ENCODE data around the gene ULK1. TPM values are rescaled to one million over a fixed set of nuclear protein-coding genes. Genes with fewer than 3 reads are reported as not detected.

ULK1 gene
- total RNA-seq, 1 donor from 2014 or later = 21.3 TPM

- intact Hi-C loops (cut with micrococcal nuclease) = loop anchor here (10.0 kb wide), 1 partner anchor 1065 kb away; the partner anchor contains the start of gene RAN
Observed at GRCh38 chr12:131940141-131940547, 45.7 kb downstream of the ULK1 start.

DNA sequence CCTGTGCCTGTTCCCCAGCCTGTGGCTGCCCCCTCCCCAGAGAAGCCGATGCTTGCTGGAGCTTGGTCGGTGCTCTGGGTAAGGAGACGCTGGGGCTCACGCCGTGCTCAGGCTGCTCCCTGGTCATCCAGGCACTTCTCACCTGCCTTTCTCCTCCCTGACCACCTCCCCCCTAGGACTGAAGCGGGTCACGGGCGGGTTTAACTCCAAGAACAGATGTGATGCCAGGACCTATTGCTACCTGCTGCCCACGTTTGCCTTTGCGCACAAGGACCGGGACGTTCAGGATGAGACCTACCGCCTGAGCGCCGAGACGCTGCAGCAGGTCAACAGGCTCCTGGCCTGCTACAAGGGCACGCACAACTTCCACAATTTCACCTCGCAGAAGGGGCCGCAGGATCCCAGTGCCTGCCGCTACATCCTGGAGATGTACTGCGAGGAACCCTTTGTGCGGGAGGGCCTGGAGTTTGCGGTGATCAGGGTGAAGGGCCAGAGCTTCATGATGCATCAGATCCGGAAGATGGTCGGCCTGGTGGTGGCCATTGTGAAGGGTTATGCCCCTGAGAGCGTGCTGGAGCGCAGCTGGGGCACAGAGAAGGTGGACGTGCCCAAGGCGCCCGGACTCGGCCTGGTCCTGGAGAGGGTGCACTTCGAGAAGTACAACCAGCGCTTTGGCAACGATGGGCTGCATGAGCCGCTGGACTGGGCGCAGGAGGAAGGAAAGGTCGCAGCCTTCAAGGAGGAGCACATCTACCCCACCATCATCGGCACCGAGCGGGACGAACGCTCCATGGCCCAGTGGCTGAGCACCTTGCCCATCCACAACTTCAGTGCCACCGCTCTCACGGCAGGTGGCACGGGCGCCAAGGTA, 46.9 kb downstream of the ULK1 start:
- intact Hi-C loops (cut with micrococcal nuclease) = loop anchor here (10.0 kb wide), 1 partner anchor 1067 kb away; the partner anchor contains the start of gene RAN

DNA sequence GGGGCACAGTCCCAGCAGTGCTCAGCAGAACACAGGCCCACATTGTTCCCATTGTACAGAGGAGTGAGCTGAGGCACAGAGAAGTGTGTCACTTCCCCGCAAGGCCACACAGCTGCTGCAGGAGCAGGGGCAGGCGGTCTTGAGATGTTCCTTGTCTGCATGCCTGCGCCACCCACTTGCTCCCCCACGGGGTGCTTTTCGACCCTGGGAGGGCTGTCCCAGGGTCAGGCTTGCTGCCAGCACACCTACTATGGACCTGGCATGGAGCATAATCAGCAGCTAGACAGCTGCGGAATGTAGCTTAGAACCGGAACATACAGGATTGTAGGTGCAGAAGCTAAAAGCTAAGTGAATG, 47.5 kb downstream of the ULK1 start:
- intact Hi-C loops (cut with micrococcal nuclease) = loop anchor here (10.0 kb wide), 1 partner anchor 1067 kb away; the partner anchor contains the start of gene RAN

DNA sequence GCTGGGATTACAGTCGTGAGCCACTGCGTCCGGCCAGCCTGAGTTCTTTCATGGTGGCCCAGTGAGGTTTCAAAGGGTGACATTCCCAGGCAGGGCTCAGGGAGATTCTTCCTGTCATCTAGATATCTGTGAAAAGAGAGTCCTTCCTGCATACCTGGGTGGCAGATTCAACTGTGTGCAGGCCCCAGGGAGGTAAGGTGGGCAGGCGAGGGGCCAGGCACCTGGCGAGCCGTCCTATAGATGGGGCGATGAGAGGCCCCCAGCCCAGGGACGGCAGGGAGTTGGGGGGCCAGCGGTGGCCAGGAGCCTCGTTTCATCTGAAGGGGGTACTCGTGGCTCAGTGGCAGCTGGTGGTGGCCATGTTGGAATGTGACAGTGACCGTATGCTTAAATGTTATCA, 48.2 kb downstream of the ULK1 start:
- intact Hi-C loops (cut with micrococcal nuclease) = loop anchor here (10.0 kb wide), 1 partner anchor 1068 kb away; the partner anchor contains the start of gene RAN

DNA sequence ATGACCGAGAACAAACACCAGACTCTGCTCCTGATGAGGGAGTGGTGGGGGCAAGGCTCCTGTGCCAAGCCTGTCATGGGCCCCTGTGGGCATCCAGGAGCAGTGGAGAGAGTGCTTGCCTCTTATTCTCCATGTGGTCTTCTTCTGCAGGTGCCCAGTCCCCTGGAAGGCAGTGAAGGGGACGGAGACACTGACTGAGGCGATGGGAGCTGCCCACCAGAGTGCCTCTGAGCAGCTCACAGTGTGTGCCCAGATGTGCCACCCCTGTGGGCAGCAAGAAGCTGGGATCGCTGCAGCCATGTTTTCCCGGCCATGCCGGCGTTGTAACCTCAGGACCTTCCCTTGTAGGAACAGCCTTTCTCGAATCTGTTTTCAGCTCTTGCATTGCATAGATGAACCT, 49.0 kb downstream of the ULK1 start:
- intact Hi-C loops (cut with micrococcal nuclease) = loop anchor here (10.0 kb wide), 1 partner anchor 1069 kb away; the partner anchor contains the start of gene RAN

- intact Hi-C loops (cut with micrococcal nuclease) = loop anchor here (10.0 kb wide), 1 partner anchor 1069 kb away; the partner anchor contains the start of gene RAN
Observed at GRCh38 chr12:131943876-131944275, 49.5 kb downstream of the ULK1 start.

DNA sequence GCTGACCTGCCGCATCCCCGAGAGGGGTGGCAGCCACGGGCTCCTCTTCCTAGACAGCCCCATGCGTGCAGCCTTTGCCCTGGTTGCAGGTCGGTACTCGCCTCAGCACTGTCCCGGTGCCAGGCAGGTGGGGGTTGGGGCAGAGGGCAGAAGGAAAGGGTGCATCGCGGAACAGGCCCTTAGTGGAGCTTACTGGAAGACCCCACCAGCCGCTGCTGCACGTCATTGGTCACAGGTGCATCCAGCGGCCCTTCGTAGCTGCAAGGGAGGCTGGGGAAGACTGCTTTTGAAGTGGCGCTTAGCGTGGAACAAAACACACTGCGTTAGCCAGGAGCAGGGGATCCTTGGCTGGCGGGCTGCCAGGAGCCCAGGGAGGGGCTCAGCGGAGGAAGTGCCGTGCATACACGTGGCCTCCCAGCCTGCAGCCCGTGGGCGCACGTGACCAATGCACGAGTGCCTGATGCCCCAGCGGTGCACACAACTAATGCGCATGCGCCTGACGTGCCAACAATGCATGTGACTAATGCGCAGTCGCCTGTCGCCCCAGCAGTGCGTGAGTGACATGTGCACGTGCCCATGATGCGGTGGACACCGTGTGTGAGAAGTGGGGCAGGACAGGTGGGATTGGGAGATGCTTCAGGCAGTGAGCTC, 50.3 kb downstream of the ULK1 start:
- intact Hi-C loops (cut with micrococcal nuclease) = loop anchor here (10.0 kb wide), 1 partner anchor 1070 kb away; the partner anchor contains the start of gene RAN

DNA sequence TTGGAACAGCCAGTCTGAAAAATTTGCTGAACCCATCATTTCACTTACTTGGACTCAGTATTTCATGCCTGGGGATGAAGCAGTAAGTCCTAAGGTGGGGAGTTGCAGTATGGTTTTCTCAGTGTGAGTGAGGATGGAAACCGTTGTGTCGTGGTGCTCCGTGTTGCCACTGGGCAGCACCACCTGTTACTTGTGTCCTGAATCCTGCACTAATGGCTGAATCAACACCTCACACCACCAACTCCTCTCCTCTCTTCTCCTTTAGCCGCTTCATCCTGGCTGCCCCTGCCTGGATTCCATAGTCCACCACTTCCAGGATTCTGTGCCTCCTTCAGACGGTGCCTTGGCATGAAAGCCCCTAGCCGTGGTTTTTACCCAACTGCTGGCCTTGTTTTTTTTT, 52.3 kb downstream of the ULK1 start:
- intact Hi-C loops (cut with micrococcal nuclease) = loop anchor here (10.0 kb wide), 1 partner anchor 1072 kb away; the partner anchor contains the start of gene RAN

GRCh38 chr12:131947482-131948027, 53.1 kb downstream of the ULK1 start:
- intact Hi-C loops (cut with micrococcal nuclease) = loop anchor here (10.0 kb wide), 1 partner anchor 1073 kb away; the partner anchor contains the start of gene RAN

DNA sequence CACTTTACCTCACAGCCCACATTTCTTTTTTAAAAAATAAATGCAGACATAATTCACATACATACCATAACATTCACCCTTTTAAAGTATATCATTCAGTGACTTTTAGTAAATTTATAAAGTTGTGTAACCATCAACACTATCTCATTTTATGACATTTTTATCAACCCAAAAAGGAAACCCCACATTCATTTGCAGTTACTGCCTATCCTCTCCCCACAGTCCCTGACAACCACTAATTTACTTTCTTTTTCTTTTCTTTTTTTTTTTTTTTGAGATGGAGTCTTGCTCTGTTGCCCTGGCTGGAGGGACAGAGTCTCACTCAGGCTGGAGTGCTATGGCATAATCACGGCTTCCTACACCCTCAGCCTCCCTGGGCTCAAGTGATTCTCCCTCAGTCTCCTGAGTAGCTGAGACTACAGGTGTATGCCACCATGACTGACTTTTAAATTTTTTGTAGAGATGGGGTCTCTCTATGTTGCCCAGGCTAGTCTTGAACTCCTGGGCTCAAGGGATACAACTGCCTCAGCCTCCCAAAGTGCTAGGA, 53.8 kb downstream of the ULK1 start:
- intact Hi-C loops (cut with micrococcal nuclease) = loop anchor here (10.0 kb wide), 1 partner anchor 1073 kb away; the partner anchor contains the start of gene RAN

DNA sequence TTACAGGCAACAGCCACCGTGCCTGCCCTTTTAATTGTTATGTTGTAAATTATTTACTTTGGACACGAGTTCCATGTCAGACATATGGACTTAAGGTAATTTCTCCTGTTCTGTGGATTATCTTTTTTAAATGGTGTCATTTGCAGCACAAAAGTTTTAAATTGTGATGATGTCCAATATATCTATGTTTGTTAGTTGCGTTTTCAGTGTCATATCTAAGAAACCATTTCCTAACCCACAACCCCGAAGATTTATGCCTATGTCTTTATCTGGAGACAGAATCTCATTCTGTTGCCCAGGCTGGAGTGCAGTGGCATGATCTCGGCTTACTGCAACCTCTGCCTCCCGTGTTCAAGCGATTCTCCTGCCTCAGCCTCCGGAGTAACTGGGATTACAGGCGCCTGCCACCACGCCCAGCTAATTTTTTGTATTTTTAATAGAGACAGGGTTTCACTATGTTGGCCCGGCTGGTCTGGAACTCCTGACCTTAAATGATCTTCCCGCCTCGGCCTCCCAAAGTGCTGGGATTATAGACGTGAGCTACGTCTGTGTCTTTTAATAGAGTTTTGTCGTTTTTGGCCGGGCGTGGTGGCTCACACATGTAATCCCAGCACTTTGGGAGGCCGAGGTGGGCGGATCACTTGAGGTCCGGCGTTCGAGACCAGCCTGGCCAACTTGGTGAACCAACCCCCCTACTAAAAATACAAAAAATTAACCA, 54.5 kb downstream of the ULK1 start:
- intact Hi-C loops (cut with micrococcal nuclease) = loop anchor here (1.0 to 10.0 kb wide), 3 partner anchors 20 to 1074 kb away; partner anchors contain the start of genes PUS1, RAN and ULK1

DNA sequence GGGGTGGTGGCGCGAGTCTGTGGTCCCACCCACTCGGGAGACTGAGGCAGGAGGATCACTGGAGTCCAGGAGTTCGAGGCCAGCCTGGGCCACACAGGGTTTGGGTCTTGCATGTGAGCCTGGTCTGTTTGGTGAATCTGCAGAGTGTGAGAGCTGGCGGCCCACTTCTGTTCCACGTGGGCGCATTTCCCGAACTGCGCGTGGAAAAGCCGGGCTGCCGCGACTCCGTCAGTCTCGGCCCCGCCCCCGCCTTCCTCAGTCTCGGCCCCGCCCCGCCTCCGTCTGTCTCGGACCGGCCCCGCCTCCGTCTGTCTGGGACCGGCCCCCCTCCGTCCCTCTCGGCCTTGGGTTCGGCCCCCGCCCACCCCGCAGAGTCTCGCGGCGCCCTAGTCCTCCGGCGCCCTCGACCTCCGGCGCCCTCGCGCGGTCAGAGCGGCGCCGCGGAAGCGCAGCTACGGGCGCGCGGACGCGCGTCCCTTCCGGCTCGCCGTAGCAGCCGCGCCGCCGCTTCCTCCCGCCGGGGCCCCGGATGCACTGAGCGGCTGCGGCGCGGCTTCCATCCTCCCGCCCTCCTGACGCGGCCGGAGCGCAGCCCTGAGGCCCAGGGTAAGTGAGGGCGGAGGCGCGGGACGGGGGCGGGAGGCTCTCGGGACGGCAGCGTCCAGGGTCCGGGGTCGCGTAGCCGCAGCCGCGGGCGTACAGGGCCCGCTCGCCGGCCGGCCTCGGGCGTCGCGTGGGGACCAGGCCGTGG, 55.2 kb downstream of the ULK1 start, which contains the start of gene EP400:
Gene EP400, plus strand, starts transcription at position 512 of the 751 bp plus-strand sequence. CDS start 10,678 bp downstream, outside the sequence.
- intact Hi-C loops (cut with micrococcal nuclease) = loop anchor here (1.0 to 10.0 kb wide), 4 partner anchors 20 to 1075 kb away; partner anchors contain the start of genes PUS1, RAN and ULK1

DNA sequence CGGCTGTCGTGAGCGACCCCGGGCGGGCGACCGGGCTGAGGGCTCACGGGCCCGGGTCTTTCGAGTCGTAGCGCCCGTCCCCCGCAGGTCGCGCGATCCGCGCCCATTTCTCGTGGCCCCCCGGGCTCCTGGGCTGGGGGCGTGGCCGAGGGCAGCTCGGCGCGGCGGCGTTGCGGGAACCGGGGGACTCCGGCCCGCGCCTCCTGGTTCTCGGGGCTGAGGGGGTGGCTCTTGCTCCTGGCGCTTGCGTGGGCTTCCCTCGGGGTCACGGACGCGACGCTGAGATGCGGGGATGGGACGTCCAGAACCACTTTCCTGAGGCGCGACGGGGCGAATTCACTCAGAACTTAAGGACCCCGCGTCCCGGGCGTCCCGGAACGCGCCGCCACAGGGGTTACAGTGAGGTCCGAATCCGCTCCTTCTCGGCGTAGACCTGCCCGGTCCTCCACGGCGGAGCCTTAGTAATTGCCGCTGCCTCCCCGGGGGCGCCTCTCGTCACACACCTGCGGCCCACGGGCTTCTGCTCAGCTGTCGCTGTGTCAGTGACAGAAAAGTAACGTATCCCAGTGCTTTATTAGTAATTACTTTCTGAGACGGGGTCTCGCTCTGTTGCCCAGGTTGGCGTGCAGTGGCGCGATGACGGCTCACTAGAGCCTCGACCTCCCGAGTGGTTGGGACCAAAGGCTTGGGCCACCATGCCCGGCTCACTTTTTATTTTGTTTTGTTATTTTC, 55.9 kb downstream of the ULK1 start:
- intact Hi-C loops (cut with micrococcal nuclease) = loop anchor here (5.0 kb wide), 1 partner anchor 193 kb away; no protein-coding TSS in a partner anchor

GRCh38 chr12:131953810-131954209, 59.4 kb downstream of the ULK1 start:
- intact Hi-C loops (cut with micrococcal nuclease) = loop anchor here (5.0 kb wide), 1 partner anchor 197 kb away; no protein-coding TSS in a partner anchor

DNA sequence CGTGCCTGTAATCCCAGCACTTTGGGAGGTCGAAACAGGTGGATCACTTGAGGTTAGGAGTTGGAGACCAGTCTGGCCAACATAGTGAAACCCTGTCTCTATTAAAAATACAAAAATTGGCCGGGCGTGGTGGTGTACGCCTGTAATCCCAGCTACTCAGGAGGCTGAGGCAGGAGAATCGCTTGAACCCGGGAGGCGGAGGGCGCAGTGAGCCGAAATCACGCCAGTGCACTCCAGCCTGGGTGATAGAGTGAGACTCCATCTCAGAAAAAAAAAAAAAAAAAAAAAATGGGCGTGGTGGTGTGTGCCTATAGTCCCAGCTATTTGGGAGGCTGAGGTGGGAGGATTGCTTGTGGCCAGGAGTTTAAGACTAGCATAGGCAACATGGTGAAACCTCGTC, 60.0 kb downstream of the ULK1 start:
- intact Hi-C loops (cut with micrococcal nuclease) = loop anchor here (5.0 kb wide), 1 partner anchor 197 kb away; no protein-coding TSS in a partner anchor

- intact Hi-C loops (cut with micrococcal nuclease) = no loop called here
Observed at GRCh38 chr12:131959116-131959515, 64.7 kb downstream of the ULK1 start.

DNA sequence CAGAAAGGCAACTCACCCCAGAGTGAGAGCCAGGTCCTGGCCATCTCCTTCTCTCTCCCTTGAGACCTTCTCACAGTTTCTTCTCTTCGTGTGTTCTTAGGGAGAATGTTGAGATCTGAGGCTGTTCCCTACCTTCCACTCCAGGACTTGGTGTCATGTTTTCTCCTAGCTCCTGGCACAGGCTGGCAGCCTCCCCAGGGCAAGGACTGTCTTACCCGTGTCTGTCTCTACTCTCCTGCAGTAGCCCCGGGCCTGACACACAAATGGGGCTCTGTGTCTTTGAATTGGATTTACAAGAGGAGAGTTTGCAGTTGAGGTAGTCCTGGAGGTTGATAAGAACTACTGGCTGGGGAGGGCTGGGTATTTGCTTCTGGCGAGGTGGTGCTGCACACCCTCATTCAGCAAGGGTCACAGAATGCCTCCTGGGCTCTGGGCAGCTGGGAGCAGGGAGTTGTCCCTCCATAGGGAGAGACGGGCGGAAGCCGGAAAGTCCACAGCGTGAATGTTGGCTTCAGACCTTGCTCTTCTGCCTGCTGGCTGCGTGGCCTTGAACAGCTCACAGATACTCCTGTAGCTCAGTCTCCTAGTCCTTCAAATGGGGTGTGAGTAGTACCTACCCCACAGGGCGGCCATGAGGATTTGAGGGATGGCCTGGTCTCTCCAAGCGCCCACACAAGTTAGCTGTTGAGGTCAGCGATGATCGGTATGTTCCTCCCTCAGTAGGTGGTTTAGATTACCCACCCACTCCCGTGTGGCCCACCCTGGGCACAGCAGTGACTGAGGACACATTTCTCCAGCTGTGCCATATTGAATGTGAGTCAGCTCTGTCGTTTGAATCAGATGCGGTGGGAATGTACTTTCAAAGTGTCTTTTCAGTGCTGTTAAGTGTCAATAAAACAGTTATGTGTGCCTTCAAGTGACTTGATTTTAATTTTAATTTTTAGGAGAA, 65.5 kb downstream of the ULK1 start:
- intact Hi-C loops (cut with micrococcal nuclease) = no loop called here
